RWPE2 (cell line): Measurements from ENCODE around the gene NKAIN2.
"Not testable (repeated sequence)": the region's sequence is repeated elsewhere in the genome, so short reads cannot be mapped to it uniquely, and the experiment has no call there.

Experiments
- ATAC-seq: fragments of 200-7000 bp; cut with Tn5 transposase; 3 replicates; pipeline ENCODE4 v1.9.1; 2021; ENCODE audit warnings: low read depth
- DNase-seq: peaks from one replicate; pipeline ENCODE4 v3.0.0-alpha.2; 2020; ENCODE audit warnings: low spot score
- H3K27ac ChIP-seq: fragments of 450-650 bp; 2 replicates; pipeline ENCODE4 v1.5.1; 2017; ENCODE audit warnings: mild to moderate bottlenecking; ENCODE audit not compliant: poor library complexity, severe bottlenecking
- H3K27me3 ChIP-seq: fragments of 250-450 bp; sonication (Bioruptor Pico); 2 replicates; pipeline ENCODE4 v1.5.1; 2021; ENCODE audit warnings: mild to moderate bottlenecking, moderate library complexity; ENCODE audit not compliant: insufficient read depth, poor library complexity, severe bottlenecking
- H3K36me3 ChIP-seq: fragments of 250-450 bp; sonication (Bioruptor Pico); 2 replicates; pipeline ENCODE4 v1.5.1; 2020; ENCODE audit warnings: low read depth, mild to moderate bottlenecking, moderate library complexity
- H3K4me1 ChIP-seq: fragments of 250-450 bp; sonication (Bioruptor Pico); 2 replicates; pipeline ENCODE4 v1.5.1; 2021; ENCODE audit warnings: mild to moderate bottlenecking, moderate library complexity; ENCODE audit not compliant: insufficient read depth, poor library complexity, severe bottlenecking
- H3K4me3 ChIP-seq: fragments of 250-450 bp; sonication (Bioruptor Pico); 2 replicates; pipeline ENCODE4 v1.5.1; 2021; ENCODE audit warnings: mild to moderate bottlenecking, moderate library complexity; ENCODE audit not compliant: severe bottlenecking
- H3K9me3 ChIP-seq: fragments of 250-450 bp; sonication (Bioruptor Pico); 2 replicates; pipeline ENCODE4 v1.5.1; 2021; ENCODE audit warnings: mild to moderate bottlenecking, moderate library complexity; ENCODE audit not compliant: severe bottlenecking
- CTCF ChIP-seq: fragments of 450-650 bp; IDR thresholded peaks from one replicate; pipeline ENCODE4 v1.5.1; 2017; ENCODE audit warnings: mild to moderate bottlenecking, moderate library complexity; ENCODE audit not compliant: poor library complexity, severe bottlenecking

NKAIN2 gene

GRCh38 chr6:124546601-124547000 lies 742.9 kb downstream of the NKAIN2 start:
- Histone ChIP-seq H3K27me3 (no peaks in the 10 kb centered on the region), H3K9me3 (no peaks in the 10 kb centered on the region), H3K4me3 (no peak overlapping the region), H3K27ac (no peak overlapping the region), H3K36me3 (no peaks in the 10 kb centered on the region), H3K4me1 (no peaks in the 10 kb centered on the region)
- ATAC-seq (no peak), DNase-seq (no peak)
- TF ChIP-seq CTCF: no peak

GRCh38 chr6:124551711-124552233 lies 748.1 kb downstream of the NKAIN2 start:
- no peak for DNase-seq
- Histone ChIP-seq H3K27me3 (no peaks in the 10 kb centered on the region), H3K4me3 (no peak overlapping the region), H3K36me3 (no peaks in the 10 kb centered on the region), H3K9me3 (no peaks in the 10 kb centered on the region), H3K4me1 (no peaks in the 10 kb centered on the region), H3K27ac (no peak overlapping the region)
- no peak for ATAC-seq
- no peak for TF ChIP-seq CTCF

- H3K4me3 ChIP-seq: no peak overlapping the region
- no peak overlapping the region for H3K27ac ChIP-seq
- H3K9me3 ChIP-seq: no peaks in the 10 kb centered on the region
- H3K27me3 ChIP-seq: no peaks in the 10 kb centered on the region
- ATAC-seq (no peak), DNase-seq (no peak)
- no peaks in the 10 kb centered on the region for H3K4me1 ChIP-seq
- no peak for TF ChIP-seq CTCF
- no peaks in the 10 kb centered on the region for H3K36me3 ChIP-seq
These were observed 754.2 kb downstream of the NKAIN2 start for GRCh38 chr6:124557873-124558272.

DNA sequence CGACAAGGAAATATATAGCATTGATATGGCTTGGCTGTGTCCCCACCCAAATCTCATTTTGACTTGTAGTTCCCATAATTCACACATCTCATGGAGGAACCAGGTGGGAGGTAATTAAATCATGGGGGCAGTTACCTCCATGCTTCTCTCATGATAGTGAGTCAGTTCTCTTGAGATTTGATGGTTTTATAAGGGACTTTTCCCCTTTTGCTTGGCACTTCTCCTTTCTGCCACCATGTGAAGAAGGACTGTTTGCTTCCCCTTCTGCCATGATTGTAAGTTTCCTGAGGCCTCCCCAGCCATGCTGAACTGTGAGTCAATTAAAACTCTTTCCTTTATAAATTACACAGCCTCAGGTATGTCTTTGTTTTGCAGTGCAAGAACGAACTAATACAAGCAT lies 756.4 kb downstream of the NKAIN2 start:
- not testable (repeated sequence) for H3K36me3 ChIP-seq, H3K27me3 ChIP-seq, H3K27ac ChIP-seq, DNase-seq, H3K4me3 ChIP-seq, H3K4me1 ChIP-seq, ATAC-seq, H3K9me3 ChIP-seq

GRCh38 chr6:124560873-124561567 lies 757.4 kb downstream of the NKAIN2 start:
- Histone ChIP-seq H3K36me3 (no peaks in the 10 kb centered on the region), H3K9me3 (no peaks in the 10 kb centered on the region), H3K27ac (no peak overlapping the region), H3K4me3 (no peak overlapping the region), H3K27me3 (no peaks in the 10 kb centered on the region), H3K4me1 (no peaks in the 10 kb centered on the region)
- no peak for DNase-seq
- TF ChIP-seq CTCF: no peak
- ATAC-seq: no peak
